K562 (cell line): Measurements from ENCODE around the gene SPEM2.

ENCODE experiments used
- EZH2 ChIP-seq: IDR thresholded peaks from 2 replicates; pipeline ENCODE4 v1.6.1; 2012; ENCODE audit warnings: low read depth, mild to moderate bottlenecking, inconsistent platforms, low read length, borderline replicate concordance
- GATA2 ChIP-seq: sonication (generic); formaldehyde crosslinking; IDR thresholded peaks from 2 replicates; pipeline ENCODE4 v1.4.0; 2020; ENCODE audit warnings: mild to moderate bottlenecking, missing genetic modification reagents
- KLF16 ChIP-seq: IDR thresholded peaks from 2 replicates; pipeline ENCODE4 v1.6.1; 2016; ENCODE audit warnings: antibody characterized with exemption
- MLLT1 ChIP-seq, 2 experiments: fragments of 450-650 bp; IDR thresholded peaks; 2 replicates each; pipeline ENCODE4 v1.6.1; 2016
- PURB ChIP-seq: sonication (generic); formaldehyde crosslinking; IDR thresholded peaks from 2 replicates; pipeline ENCODE4 v1.9.0; 2021; ENCODE audit warnings: low read depth, mild to moderate bottlenecking, missing genetic modification reagents
- STAG1 ChIP-seq: sonication (generic); formaldehyde crosslinking; IDR thresholded peaks from 2 replicates; pipeline ENCODE4 v1.5.0; 2020; ENCODE audit warnings: missing genetic modification reagents, borderline replicate concordance
- ZBTB34 ChIP-seq: fragments of 250-450 bp; sonication (Bioruptor Pico); IDR thresholded peaks from 2 replicates; pipeline ENCODE4 v1.8.0; 2021; ENCODE audit warnings: mild to moderate bottlenecking, moderate library complexity
- TF ChIP-seq, protein P1 (sequence below), 2 experiments: fragments of 450-650 bp; IDR thresholded peaks; 2 replicates each; pipeline ENCODE4 v1.6.1; 2018; ENCODE audit warnings: mild to moderate bottlenecking in 2 of 2, low read depth in 1 of 2; ENCODE audit not compliant: partially characterized antibody in 2 of 2
- TF ChIP-seq, protein P2 (sequence below), 3 experiments: IDR thresholded peaks in 2 of 3; conservative IDR thresholded peaks in 1 of 3; 2 replicates each; pipeline ENCODE4 v1.5.1; 2011 to 2012; ENCODE audit warnings: low read length in 3 of 3, mild to moderate bottlenecking in 3 of 3, control low read depth in 2 of 3, improper control_type of control experiment in 1 of 3, inconsistent platforms in 1 of 3, low read depth in 1 of 3, mixed read lengths in 1 of 3, moderate library complexity in 1 of 3; ENCODE audit not compliant: insufficient read depth in 2 of 3

GRCh38 chr17:7437369-7437863 lies 12.0 kb downstream of the SPEM2 start:
- TF ChIP-seq, protein P1, sequence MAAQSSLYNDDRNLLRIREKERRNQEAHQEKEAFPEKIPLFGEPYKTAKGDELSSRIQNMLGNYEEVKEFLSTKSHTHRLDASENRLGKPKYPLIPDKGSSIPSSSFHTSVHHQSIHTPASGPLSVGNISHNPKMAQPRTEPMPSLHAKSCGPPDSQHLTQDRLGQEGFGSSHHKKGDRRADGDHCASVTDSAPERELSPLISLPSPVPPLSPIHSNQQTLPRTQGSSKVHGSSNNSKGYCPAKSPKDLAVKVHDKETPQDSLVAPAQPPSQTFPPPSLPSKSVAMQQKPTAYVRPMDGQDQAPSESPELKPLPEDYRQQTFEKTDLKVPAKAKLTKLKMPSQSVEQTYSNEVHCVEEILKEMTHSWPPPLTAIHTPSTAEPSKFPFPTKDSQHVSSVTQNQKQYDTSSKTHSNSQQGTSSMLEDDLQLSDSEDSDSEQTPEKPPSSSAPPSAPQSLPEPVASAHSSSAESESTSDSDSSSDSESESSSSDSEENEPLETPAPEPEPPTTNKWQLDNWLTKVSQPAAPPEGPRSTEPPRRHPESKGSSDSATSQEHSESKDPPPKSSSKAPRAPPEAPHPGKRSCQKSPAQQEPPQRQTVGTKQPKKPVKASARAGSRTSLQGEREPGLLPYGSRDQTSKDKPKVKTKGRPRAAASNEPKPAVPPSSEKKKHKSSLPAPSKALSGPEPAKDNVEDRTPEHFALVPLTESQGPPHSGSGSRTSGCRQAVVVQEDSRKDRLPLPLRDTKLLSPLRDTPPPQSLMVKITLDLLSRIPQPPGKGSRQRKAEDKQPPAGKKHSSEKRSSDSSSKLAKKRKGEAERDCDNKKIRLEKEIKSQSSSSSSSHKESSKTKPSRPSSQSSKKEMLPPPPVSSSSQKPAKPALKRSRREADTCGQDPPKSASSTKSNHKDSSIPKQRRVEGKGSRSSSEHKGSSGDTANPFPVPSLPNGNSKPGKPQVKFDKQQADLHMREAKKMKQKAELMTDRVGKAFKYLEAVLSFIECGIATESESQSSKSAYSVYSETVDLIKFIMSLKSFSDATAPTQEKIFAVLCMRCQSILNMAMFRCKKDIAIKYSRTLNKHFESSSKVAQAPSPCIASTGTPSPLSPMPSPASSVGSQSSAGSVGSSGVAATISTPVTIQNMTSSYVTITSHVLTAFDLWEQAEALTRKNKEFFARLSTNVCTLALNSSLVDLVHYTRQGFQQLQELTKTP (IDR thresholded peaks at IDR 0.05; ENCODE audit: low read depth in 1 of 2, partially characterized antibody in 2 of 2) = no peak
- no peak for TF ChIP-seq PURB (CRISPR knock-in tag)
- no peak for TF ChIP-seq MLLT1 (IDR thresholded peaks at IDR 0.05)
- TF ChIP-seq ZBTB34 (CRISPR knock-in tag) = no peak
- TF ChIP-seq, protein P2, sequence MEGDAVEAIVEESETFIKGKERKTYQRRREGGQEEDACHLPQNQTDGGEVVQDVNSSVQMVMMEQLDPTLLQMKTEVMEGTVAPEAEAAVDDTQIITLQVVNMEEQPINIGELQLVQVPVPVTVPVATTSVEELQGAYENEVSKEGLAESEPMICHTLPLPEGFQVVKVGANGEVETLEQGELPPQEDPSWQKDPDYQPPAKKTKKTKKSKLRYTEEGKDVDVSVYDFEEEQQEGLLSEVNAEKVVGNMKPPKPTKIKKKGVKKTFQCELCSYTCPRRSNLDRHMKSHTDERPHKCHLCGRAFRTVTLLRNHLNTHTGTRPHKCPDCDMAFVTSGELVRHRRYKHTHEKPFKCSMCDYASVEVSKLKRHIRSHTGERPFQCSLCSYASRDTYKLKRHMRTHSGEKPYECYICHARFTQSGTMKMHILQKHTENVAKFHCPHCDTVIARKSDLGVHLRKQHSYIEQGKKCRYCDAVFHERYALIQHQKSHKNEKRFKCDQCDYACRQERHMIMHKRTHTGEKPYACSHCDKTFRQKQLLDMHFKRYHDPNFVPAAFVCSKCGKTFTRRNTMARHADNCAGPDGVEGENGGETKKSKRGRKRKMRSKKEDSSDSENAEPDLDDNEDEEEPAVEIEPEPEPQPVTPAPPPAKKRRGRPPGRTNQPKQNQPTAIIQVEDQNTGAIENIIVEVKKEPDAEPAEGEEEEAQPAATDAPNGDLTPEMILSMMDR (IDR thresholded peaks at IDR 0.05 in 2 of 3, conservative IDR thresholded peaks at IDR 0.05 in 1 of 3; ENCODE audit: insufficient read depth in 2 of 3, low read depth in 1 of 3, low read length in 3 of 3) = no peak
- no peak for TF ChIP-seq KLF16
- no peak for TF ChIP-seq GATA2
- no peak for TF ChIP-seq EZH2
- TF ChIP-seq STAG1 (CRISPR knock-in tag) = no peak
